ENCODE results near the gene DSG1.
"Not testable (repeated sequence)": the region's sequence is repeated elsewhere in the genome, so short reads cannot be mapped to it uniquely, and the experiment has no call there.

The DSG1 gene

GRCh38 chr18:31317860-31318259 is at the start of gene DSG1:
TSS of gene DSG1 (plus strand) at chr18:31318160. CDS start at chr18:31318301, 141 bp downstream.
- no peak for DNase-seq (ENCODE audit: low spot score)

GRCh38 chr18:31268985-31269406 is 49.0 kb upstream of the DSG1 start:
- DNase-seq (ENCODE audit: low spot score) = no peak

GRCh38 chr18:31269566-31269965 is 48.4 kb upstream of the DSG1 start:
- DNase-seq (ENCODE audit: low spot score) = no peak

GRCh38 chr18:31270578-31270977 is 47.4 kb upstream of the DSG1 start:
- DNase-seq (ENCODE audit: low spot score) = no peak

GRCh38 chr18:31273812-31274527 is 44.0 kb upstream of the DSG1 start:
- DNase-seq (ENCODE audit: low spot score) = no peak

DNA sequence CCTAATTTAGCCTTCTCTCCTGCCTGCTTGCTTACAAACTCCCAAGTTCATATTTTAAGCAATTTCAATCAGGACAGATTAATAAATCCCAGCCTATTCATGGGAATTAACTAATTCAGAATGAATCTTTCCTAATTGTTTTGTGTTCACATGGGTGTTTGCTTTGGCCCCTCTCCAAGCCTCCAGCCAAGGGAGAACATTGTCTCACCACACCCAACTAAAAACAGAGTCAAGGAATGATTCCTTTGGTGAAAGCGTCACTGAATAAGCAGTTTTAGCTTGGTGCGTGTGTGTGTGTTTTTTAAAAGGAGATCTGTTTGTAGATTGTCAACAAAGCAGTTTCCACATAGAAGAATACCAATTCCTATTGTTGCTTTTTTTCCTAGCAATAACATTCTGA is 43.0 kb upstream of the DSG1 start:
- DNase-seq (ENCODE audit: low spot score) = no peak

DNA sequence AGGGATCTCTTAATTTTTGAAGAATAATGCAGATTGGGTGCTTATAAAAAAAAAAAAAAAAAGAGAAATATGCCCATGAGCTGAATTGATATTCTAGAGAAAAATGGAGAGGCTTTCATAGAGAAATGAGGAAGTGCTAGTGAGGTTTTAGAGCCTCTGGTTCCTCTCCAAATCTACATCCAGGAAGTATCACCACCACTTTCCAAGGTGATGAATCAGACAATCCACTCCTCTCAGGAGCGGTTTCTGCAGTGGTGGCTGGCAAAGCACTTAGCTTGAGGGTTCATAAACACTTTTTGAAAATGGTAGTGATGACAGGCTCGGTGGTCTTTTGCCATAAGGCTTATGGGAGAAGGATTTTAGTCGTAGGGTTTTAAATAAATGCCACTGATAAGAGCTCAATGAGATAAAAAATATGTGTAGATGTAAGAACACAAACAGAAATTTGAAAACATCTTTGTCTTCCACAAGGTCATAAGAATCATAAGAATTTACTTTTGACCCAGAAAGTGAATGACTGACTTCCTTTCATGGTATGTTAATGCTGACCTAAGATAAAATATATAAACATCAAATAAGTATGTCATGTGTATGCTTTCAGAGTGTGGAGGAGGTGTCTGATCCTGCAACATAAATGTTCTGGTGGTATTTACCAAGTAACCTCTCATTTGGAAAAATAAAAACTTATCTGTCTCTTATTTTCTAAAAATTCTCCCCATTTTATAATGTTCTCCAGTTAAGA is 42.1 kb upstream of the DSG1 start:
- DNase-seq (ENCODE audit: low spot score) = no peak

DNA sequence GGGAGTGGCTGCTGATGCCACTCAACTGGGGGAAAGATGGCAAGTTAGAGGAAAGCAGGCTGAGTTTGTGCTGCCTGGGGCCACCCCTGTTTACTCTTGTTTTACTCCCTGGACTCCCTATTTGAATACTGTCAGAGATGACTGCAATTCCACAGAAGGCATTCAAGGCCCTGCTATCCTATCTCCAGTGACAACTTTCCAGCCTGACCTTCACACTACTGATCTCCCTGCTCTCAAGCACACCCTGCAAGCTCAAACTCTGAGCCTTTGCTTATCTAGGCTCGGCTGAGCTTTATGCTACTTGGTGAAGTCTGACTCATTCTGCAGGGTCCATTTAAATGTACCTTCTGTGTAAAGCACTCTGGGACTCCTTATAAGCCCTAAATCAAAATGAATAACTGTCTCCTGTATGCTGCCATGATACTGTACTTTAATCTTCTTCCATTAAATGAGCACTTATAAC is 39.3 kb upstream of the DSG1 start:
- DNase-seq (ENCODE audit: low spot score) = no peak

DNA sequence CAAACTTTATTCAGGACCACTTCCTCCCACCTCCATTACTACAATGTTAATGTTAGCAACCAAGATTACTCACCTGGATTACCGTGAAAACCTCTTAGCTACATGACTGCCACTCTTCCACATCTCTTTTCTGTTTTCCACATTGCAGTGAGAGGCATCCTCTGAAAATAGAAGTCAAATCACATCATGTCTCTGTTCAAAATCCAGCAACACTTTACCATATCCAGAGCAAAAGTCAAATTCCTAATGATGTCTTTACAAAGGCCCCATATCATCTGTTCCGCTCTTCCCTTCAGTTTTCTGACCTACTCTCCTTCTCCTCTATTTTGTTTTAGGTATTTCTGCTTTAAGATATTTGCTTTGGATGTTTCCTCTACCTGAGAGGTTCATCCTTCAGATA is 37.5 kb upstream of the DSG1 start:
- no peak for DNase-seq (ENCODE audit: low spot score)

DNA sequence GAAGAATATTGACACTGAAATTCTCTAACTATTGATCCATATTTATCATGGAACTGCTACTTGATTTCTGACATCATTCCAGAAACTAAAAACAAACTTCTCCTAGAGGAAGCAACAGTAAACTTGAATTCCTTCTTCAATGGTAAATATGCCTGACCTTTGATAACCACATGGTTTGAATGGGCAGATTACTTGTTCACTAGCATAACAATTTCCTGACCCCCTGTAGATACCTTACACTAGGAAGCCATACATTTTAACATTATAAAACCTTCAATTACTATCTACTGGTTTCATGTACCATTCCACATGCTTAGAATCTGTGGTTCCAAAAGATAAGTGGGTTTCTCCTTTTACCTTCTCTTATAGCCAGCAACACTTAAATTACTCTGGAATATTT is 36.5 kb upstream of the DSG1 start:
- no peak for DNase-seq (ENCODE audit: low spot score)

DNA sequence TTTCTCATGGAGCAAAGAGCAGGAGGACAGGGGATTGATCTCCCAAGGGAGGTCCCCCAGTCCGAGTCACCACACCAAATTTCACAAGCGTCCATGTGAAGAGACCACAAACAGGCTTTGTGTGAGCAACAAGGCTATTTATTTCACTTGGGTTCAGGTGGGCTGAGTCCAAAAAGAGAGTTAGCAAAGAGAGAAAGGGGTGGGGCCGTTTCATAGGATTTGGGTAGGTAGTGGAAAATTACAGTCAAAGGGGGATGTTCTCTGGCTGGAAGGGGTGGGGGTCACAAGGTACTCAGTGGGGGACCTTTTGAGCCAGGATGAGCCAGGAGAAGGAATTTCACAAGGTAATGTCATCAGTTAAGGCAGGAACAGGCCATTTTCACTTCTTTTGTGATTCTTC is 28.5 kb upstream of the DSG1 start:
- not testable (repeated sequence) for DNase-seq (ENCODE audit: low spot score)

DNA sequence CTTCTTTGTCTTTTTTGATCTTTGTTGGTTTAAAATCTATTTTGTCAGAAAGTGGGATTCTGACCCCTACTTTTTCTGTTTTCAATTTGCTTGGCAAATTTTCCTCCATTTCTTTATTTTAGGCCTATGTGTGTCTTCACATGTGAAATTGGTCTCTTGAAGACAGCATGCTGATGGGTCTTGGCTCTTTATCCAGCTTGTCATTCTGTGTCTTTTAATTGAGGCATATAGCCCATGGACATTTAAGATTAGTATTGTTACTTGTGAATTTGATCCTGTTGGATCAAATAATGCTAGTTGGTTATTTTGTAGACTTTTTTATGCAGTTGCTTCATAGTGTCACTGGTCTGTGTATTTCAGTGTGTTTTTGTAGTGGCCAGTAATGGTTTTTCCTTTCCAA is 26.3 kb upstream of the DSG1 start:
- no peak for DNase-seq (ENCODE audit: low spot score)

DNA sequence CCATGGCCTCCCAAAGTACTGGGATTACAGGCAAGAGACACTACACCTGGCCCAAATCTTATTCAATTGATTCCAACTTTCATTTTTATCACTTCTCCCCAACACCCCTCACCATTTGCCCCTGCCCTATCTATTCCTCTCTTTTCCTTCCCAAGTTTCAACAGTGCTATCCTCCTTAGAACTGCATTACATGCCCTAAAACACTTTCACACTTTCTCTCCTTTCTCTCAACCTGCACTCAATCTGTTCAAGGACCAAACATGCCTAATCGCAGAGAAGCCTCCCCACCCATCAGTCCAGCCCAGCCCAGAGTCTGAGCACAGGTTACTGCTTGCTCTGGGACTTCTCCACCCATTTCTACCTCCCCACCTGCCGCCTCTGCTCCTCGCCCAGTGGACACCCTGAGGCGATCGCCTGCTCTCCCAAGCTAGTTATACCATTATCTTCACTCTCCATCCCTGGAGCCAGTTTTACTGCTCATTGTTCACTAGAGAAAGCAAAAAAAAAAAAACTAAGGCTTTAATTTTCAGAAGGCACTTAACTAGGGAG is 23.7 kb upstream of the DSG1 start:
- no peak for DNase-seq (ENCODE audit: low spot score)

GRCh38 chr18:31297248-31297647 is 20.7 kb upstream of the DSG1 start:
- DNase-seq (ENCODE audit: low spot score) = no peak

DNA sequence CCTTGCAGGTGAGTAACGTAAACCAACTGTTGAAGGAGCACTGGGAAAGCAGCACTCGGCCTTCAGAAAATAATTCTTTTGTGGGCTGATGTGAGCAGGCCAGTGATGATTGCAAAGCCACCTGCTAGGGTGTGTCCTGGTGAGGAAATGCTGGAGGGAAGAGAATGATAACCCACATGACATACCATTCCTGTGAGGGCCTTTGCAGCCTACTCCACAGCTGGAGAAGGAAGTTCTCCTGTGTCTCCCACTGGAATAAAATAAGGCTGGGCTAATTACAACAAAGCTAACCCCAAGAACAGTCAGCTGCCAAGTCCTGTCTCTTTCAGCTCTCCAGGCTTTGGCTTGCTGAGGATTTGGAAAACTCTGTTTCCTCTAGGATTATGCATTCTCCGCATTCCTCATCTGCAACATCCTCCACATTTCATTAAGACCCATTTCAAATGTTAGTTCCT is 16.7 kb upstream of the DSG1 start:
- no peak for DNase-seq (ENCODE audit: low spot score)

GRCh38 chr18:31302991-31303390 is 15.0 kb upstream of the DSG1 start:
- DNase-seq (ENCODE audit: low spot score) = no peak

GRCh38 chr18:31303771-31304170 is 14.2 kb upstream of the DSG1 start:
- no peak for DNase-seq (ENCODE audit: low spot score)

DNA sequence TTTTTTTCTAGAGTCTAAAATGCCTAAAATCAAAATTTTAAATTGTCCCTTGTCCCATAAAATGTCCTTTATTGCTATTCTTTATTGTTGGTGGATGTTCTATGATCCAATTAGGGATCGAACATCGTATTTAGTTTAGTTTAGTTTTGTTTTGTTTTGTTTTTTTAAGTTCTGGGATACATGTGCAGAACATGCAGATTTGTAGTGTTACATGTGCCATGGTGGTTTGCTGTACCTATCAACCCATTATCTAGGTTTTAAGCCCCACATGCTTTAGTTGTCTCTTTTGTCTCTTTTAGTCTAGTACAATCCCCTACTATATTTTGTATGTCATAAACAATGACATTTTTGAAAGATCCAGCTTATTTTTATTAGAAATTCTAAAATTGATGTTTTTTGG is 8.8 kb upstream of the DSG1 start:
- DNase-seq (ENCODE audit: low spot score) = no peak

DNA sequence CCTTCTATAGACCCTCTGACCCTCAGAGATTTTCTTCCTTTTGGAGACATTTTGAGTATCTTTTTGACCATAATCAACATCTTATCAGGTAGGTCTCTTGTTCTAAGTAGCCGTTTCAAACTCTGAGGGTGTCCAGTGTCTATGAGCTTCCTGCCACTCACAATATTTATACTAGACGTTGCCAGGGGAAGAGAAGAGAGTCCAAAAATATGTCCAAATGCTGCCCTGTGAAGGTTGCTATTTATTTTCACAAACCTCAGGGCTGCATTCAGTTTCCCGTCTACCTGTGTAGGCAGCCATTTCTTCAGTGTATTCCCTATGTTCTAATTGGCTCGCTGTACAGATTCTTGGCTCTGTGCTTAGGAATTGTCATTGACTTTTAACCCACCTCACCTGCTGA is 986 bp upstream of the DSG1 start:
- DNase-seq (ENCODE audit: low spot score) = no peak

GRCh38 chr18:31321719-31322118 is 3.8 kb downstream of the DSG1 start:
- DNase-seq (ENCODE audit: low spot score) = no peak

DNA sequence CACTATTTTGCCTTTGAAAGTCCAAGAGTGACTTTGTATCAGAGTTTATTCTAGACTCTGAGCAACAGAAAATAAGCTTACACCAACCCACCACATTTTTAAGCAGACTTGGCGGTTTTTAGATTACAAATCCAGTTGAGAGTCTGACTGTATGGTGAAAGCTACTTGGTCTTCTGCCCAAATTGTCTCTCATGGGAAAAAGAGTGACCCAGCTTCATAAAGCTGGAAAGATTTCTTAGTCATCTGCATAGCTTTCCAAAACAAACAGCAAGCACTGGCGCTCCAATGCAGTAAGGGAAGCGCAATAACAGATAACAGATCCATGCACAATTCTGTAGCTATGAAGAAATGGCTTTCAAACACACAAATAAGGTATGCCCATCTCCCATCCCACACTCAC is 7.1 kb downstream of the DSG1 start:
- DNase-seq (ENCODE audit: low spot score) = no peak

GRCh38 chr18:31329787-31330438 is 12.0 kb downstream of the DSG1 start:
- DNase-seq (ENCODE audit: low spot score) = no peak

GRCh38 chr18:31343454-31343853 is 25.5 kb downstream of the DSG1 start:
- no peak for DNase-seq (ENCODE audit: low spot score)
